ENCODE data around the gene PARD3B. TPM values are rescaled to one million over a fixed set of nuclear protein-coding genes. Genes with fewer than 3 reads are reported as not detected.
A peak's percentile ranks its signal among the peaks of the same experiment; 100 is the strongest.

PARD3B gene
- total and polyA plus RNA-seq, 2 donors (not counting 1 experiment from before 2014, with no cell fraction given): 7.4 to 20.6 TPM

- Histone ChIP-seq H3K36me3 (ENCODE audit: control insufficient read depth, insufficient read depth, low read length) (no peaks in the 10 kb centered on the region), H3K27ac (ENCODE audit: insufficient read depth, low read length) (no peak overlapping the region), H3K4me2 (ENCODE audit: extremely low read depth, insufficient read depth, low read length) (no peak overlapping the region), H3K9ac (ENCODE audit: insufficient read depth, low read length) (no peak overlapping the region), H3K79me2 (ENCODE audit: control insufficient read depth, insufficient read depth, low read length) (no peaks in the 10 kb centered on the region), H2AFZ (ENCODE audit: low read length) (no peak overlapping the region), H4K20me1 (ENCODE audit: control insufficient read depth, extremely low read depth, insufficient read depth, low read length) (no peaks in the 10 kb centered on the region), H3K4me3 (replicated peaks in 1 of 4; ENCODE audit: control extremely low read depth in 1 of 4, insufficient read depth in 1 of 4, low read depth in 3 of 4, low read length in 4 of 4) (no peak overlapping the region), H3K9me3 (ENCODE audit: control insufficient read depth, insufficient read depth, low read depth, low read length) (no peaks in the 10 kb centered on the region), H3K4me1 (ENCODE audit: control insufficient read depth, extremely low read depth, insufficient read depth, low read length) (no peaks in the 10 kb centered on the region), H3K27me3 (ENCODE audit: control insufficient read depth, insufficient read depth, low read length) (no peaks in the 10 kb centered on the region)
- no peak for DNase-seq (ENCODE audit: low read depth in 2 of 2)
- TF ChIP-seq EZH2 (IDR thresholded peaks at IDR 0.05; ENCODE audit: low read length, missing control alignments): no peak
- TF ChIP-seq, protein P1, sequence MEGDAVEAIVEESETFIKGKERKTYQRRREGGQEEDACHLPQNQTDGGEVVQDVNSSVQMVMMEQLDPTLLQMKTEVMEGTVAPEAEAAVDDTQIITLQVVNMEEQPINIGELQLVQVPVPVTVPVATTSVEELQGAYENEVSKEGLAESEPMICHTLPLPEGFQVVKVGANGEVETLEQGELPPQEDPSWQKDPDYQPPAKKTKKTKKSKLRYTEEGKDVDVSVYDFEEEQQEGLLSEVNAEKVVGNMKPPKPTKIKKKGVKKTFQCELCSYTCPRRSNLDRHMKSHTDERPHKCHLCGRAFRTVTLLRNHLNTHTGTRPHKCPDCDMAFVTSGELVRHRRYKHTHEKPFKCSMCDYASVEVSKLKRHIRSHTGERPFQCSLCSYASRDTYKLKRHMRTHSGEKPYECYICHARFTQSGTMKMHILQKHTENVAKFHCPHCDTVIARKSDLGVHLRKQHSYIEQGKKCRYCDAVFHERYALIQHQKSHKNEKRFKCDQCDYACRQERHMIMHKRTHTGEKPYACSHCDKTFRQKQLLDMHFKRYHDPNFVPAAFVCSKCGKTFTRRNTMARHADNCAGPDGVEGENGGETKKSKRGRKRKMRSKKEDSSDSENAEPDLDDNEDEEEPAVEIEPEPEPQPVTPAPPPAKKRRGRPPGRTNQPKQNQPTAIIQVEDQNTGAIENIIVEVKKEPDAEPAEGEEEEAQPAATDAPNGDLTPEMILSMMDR (conservative IDR thresholded peaks at IDR 0.05 in 1 of 2, IDR thresholded peaks at IDR 0.05 in 1 of 2; ENCODE audit: low read depth in 1 of 2, low read length in 2 of 2): no peak
Measured at GRCh38 chr2:205070889-205071288, 525.6 kb downstream of the PARD3B start.

DNA sequence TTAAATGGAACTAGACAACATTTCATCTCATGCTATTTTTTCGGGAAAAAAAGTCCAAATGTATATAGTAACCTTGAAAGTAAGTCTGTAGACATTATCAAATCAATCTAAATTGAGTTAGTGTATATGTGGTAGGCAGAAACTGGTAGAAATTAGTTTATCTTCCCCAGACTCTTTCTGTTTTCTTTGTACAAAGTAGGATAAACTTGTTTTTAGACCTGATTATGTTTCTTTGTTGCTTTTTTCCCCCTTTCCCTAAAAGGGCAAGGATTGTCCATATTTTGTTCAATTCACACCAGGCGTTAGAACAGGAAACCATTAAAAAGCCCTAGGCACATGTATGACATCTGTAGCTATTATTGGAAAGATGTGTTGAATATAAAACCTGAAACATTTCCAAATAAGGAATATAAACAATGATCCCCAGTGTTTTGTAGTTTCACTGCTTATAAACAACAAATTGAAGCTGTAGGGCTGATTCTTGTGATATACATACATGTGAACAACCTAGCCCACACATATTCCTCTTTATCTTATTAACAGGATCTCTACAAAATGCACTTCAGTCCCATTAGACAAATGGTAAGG, 528.3 kb downstream of the PARD3B start:
- TF ChIP-seq, protein P1 (conservative IDR thresholded peaks at IDR 0.05 in 1 of 2, IDR thresholded peaks at IDR 0.05 in 1 of 2; ENCODE audit: low read depth in 1 of 2, low read length in 2 of 2): no peak
- H3K36me3 ChIP-seq (ENCODE audit: control insufficient read depth, insufficient read depth, low read length): no peaks in the 10 kb centered on the region
- H3K9me3 ChIP-seq (ENCODE audit: control insufficient read depth, insufficient read depth, low read depth, low read length): no peaks in the 10 kb centered on the region
- H3K27me3 ChIP-seq (ENCODE audit: control insufficient read depth, insufficient read depth, low read length): no peaks in the 10 kb centered on the region
- no peak overlapping the region for H3K9ac ChIP-seq (ENCODE audit: insufficient read depth, low read length)
- DNase-seq (ENCODE audit: low read depth in 2 of 2): peak in 1 of 2 donors; percentile 8
- no peak overlapping the region for H3K4me3 ChIP-seq (replicated peaks in 1 of 4; ENCODE audit: control extremely low read depth in 1 of 4, insufficient read depth in 1 of 4, low read depth in 3 of 4, low read length in 4 of 4)
- no peaks in the 10 kb centered on the region for H4K20me1 ChIP-seq (ENCODE audit: control insufficient read depth, extremely low read depth, insufficient read depth, low read length)
- no peaks in the 10 kb centered on the region for H3K4me1 ChIP-seq (ENCODE audit: control insufficient read depth, extremely low read depth, insufficient read depth, low read length)
- H3K79me2 ChIP-seq (ENCODE audit: control insufficient read depth, insufficient read depth, low read length): no peaks in the 10 kb centered on the region
- H3K27ac ChIP-seq (ENCODE audit: insufficient read depth, low read length): no peak overlapping the region
- no peak overlapping the region for H2AFZ ChIP-seq (ENCODE audit: low read length)
- H3K4me2 ChIP-seq (ENCODE audit: extremely low read depth, insufficient read depth, low read length): no peak overlapping the region

- Histone ChIP-seq H3K36me3 (ENCODE audit: control insufficient read depth, insufficient read depth, low read length) (no peaks in the 10 kb centered on the region), H3K27ac (ENCODE audit: insufficient read depth, low read length) (no peak overlapping the region), H4K20me1 (ENCODE audit: control insufficient read depth, extremely low read depth, insufficient read depth, low read length) (no peaks in the 10 kb centered on the region), H3K79me2 (ENCODE audit: control insufficient read depth, insufficient read depth, low read length) (no peaks in the 10 kb centered on the region), H3K4me2 (ENCODE audit: extremely low read depth, insufficient read depth, low read length) (no peak overlapping the region), H3K27me3 (ENCODE audit: control insufficient read depth, insufficient read depth, low read length) (no peaks in the 10 kb centered on the region), H3K9me3 (ENCODE audit: control insufficient read depth, insufficient read depth, low read depth, low read length) (no peaks in the 10 kb centered on the region), H2AFZ (ENCODE audit: low read length) (no peak overlapping the region), H3K9ac (ENCODE audit: insufficient read depth, low read length) (no peak overlapping the region), H3K4me3 (replicated peaks in 1 of 4; ENCODE audit: control extremely low read depth in 1 of 4, insufficient read depth in 1 of 4, low read depth in 3 of 4, low read length in 4 of 4) (no peak overlapping the region), H3K4me1 (ENCODE audit: control insufficient read depth, extremely low read depth, insufficient read depth, low read length) (no peaks in the 10 kb centered on the region)
- TF ChIP-seq, protein P1 (conservative IDR thresholded peaks at IDR 0.05 in 1 of 2, IDR thresholded peaks at IDR 0.05 in 1 of 2; ENCODE audit: low read depth in 1 of 2, low read length in 2 of 2): no peak
- TF ChIP-seq EZH2 (IDR thresholded peaks at IDR 0.05; ENCODE audit: low read length, missing control alignments): no peak
- DNase-seq (ENCODE audit: low read depth in 2 of 2): no peak
Measured at GRCh38 chr2:205076405-205076804, 531.1 kb downstream of the PARD3B start.

All from fibroblast of lung (primary cell).